HEK293T (cell line): ENCODE data around the gene NME8.
"Not testable (repeated sequence)": the region's sequence is repeated elsewhere in the genome, so short reads cannot be mapped to it uniquely, and the experiment has no call there.

Experiments used
- ARNT ChIP-seq: fragments of 450-650 bp; IDR thresholded peaks from 2 replicates; pipeline ENCODE4 v1.6.1; 2017; ENCODE audit warnings: mild to moderate bottlenecking
- BHLHE40 ChIP-seq: fragments of 450-650 bp; IDR thresholded peaks from 2 replicates; pipeline ENCODE4 v1.6.1; 2016; ENCODE audit warnings: mild to moderate bottlenecking, moderate library complexity, borderline replicate concordance
- CTBP1 ChIP-seq: fragments of 450-650 bp; IDR thresholded peaks from 2 replicates; pipeline ENCODE4 v1.6.1; 2016; ENCODE audit warnings: borderline replicate concordance
- ELF4 ChIP-seq: fragments of 450-650 bp; IDR thresholded peaks from 2 replicates; pipeline ENCODE4 v1.6.1; 2017; ENCODE audit warnings: antibody characterized with exemption
- FOXA1 ChIP-seq: fragments of 450-650 bp; IDR thresholded peaks from 2 replicates; pipeline ENCODE4 v1.6.1; 2016; ENCODE audit warnings: mild to moderate bottlenecking
- FOXK2 ChIP-seq: fragments of 450-650 bp; IDR thresholded peaks from 2 replicates; pipeline ENCODE4 v1.6.1; 2016; ENCODE audit warnings: mild to moderate bottlenecking
- L3MBTL2 ChIP-seq: fragments of 450-650 bp; conservative IDR thresholded peaks from 2 replicates; pipeline ENCODE4 v1.6.1; 2016; ENCODE audit warnings: mild to moderate bottlenecking
- NFRKB ChIP-seq: fragments of 450-650 bp; IDR thresholded peaks from 2 replicates; pipeline ENCODE4 v1.6.1; 2016; ENCODE audit warnings: mild to moderate bottlenecking, moderate library complexity
- PKNOX1 ChIP-seq: fragments of 450-650 bp; IDR thresholded peaks from 2 replicates; pipeline ENCODE4 v1.6.1; 2016
- SP1 ChIP-seq: fragments of 450-650 bp; IDR thresholded peaks from 2 replicates; pipeline ENCODE4 v1.6.1; 2017
- SUZ12 ChIP-seq: fragments of 450-650 bp; IDR thresholded peaks from 2 replicates; pipeline ENCODE4 v1.6.1; 2016; ENCODE audit warnings: mild to moderate bottlenecking
- TARDBP ChIP-seq: fragments of 450-650 bp; IDR thresholded peaks from 2 replicates; pipeline ENCODE4 v1.6.1; 2016

- not testable (repeated sequence) for TF ChIP-seq FOXK2, SP1, ARNT, TARDBP, ELF4, BHLHE40, FOXA1, L3MBTL2, NFRKB, SUZ12, PKNOX1, CTBP1
Measured at GRCh38 chr7:37812161-37812580, 36.2 kb upstream of the NME8 start.
